NCI-H510A treated with DMSO at 0.1 percent for 48 hours (cell line): ENCODE data around the gene TCF20.

Experiments
- DNase-seq: peaks from one replicate; lab custom pipeline; 2025; lab: John Stamatoyannopoulos, UW

Gene TCF20

GRCh38 chr22:42270510-42271190 is at the start of gene TCF20:
TCF20 (minus strand) TSS chr22:42270653; CDS start chr22:42215305, 55,348 bp downstream.
- DNase-seq = peak; percentile 40

DNA sequence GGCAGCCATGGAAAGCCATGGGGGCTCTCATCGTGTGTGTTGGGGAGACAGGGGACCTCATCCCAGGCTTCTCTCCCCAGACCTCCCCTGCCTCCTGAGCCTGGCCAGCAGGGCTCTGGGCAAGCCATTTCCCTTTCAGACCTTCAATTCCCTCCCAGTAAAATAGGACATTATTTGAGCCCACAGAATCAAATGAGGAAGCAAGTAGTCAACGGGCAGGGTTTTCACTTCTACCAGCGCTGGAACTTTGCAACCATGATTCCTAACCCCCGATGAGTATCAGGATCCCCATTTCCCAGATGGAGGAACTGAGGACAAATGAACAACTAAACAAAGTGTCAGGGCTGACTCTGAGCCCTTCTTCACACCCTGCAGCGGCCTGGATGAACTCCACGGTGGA is 48.9 kb upstream of the TCF20 start:
- DNase-seq = no peak

- no peak for DNase-seq
Measured at GRCh38 chr22:42318967-42319366, 48.5 kb upstream of the TCF20 start.

DNA sequence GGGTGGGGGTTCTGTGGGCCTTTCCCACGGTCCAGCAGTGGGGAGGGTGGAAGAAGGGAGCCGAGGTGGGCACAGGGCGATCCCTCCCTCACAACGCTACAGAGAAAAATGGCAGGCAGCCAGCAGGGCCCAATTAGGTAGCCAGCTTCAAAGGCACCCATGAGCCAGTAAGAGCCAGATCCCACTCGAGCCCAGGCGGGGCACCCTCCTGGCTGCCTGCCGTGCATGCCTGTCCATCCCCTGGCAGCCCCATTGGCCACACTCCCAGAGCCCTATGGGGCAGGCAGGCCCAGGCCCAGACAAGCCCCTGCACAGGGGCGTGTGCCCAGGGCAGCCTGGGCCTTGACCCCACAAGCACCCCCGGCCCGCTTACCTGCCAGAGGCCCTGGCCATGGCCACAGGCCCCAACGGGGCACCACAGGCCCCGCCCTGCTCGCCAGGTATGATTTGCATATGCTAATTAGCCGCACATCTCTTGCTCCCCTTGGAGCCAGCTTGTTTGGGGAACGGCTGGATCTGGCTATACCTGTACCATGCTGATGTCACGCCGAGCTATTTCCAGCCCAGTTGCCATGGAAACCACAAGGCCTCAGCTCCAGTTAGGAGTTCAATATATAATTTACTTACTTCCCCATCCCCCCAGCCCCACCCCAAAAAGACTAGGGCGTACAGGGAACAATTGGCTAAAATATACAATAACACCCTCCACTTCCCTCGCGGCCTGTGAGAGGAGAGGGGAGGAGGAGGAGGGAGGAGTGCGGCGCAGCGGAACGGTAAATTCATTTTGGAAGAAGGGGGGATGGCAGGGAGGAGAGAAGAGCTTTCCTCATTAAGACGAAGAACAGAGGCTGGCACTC is 47.5 kb upstream of the TCF20 start:
- peak; percentile 31 for DNase-seq

DNA sequence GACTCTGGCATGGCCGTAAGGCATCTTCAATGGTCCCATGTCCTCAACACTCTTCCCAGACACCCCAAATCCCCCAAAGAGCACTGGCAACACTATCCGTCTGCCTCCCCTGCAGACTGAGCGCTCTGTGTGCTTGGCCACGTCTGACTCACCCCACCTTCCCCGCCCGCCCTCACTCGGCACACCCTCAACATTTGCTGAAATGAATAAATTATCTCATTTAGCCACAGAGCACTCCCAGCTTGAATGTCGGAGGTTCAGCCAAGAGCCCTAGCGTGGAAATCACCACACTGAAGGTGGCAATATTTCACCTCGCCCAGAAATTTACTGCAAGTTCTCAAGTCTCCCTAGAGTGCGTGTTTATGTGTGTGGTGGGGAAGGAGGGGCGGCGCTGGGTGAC is 46.6 kb upstream of the TCF20 start:
- DNase-seq = no peak

DNA sequence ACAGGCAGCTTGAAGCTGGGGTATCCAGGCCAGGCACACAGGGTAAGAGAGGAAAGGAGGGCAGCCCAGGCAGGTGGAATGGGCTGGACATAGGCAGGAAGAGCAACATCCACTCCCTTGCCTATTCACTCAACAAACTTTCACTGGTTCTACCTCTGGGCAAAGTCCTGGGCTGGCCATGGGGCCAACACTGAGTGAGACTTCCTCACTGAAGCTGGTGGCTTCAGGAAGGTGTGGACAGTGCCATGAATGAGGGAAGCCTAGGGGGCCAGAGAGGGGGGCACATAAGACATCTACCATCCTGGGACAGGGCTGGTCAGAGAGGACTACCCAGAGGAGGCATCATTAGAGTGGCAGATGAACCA is 44.9 kb upstream of the TCF20 start:
- DNase-seq = no peak

DNA sequence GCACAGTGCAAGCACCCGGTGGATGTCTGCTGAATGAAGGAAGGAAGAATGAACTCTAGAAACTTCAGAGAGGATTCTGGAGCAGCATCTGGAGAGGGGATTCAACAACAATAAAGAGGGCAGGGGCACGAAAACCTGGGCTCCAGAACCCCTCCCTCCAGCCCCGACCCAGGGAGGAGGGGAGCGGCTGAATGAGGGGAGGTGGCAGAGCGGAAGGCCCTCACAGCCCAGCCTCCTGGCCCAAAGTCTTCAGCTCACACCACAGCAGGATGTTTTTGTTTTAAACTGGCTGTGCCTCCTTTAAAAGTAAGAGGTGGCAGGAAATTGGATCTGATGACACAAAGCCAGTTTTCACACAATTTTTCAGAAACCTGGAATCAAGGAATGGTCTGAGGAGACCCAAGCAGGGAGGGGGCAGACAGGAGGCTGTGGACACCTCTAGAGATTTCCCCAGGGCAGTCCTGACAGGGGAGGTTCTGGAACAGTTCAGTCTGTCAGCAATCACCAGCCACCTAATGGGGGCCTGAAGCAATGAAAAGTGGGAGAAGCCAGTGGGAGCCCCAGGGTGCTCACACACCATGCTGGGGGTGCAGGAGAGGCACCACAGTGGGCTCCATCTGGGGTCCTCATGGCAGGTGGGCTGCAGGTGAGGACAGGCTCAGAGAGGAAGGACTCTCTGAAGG is 44.4 kb upstream of the TCF20 start:
- no peak for DNase-seq

GRCh38 chr22:42313804-42314581 is 43.5 kb upstream of the TCF20 start:
- DNase-seq = peak; percentile 50

DNA sequence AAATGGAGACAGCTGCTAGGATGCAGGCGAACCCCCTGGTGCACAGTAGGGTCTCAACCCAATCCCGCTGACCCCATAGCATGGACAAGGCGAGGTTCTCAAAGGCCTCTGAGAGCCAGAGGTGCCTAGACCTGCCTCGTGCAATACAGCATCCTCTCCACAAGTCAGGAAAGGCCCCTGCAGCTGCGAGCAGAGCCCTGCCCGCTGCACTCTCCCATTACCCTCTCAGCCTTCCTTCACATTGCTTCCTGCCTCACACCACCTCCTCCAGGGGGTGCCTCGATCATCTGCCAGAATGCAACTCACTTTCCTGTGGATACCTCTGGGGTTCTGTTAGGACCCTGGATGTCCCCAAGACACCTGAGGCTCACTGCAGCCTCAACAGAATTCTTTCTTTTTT is 42.8 kb upstream of the TCF20 start:
- peak; percentile 22 for DNase-seq

DNA sequence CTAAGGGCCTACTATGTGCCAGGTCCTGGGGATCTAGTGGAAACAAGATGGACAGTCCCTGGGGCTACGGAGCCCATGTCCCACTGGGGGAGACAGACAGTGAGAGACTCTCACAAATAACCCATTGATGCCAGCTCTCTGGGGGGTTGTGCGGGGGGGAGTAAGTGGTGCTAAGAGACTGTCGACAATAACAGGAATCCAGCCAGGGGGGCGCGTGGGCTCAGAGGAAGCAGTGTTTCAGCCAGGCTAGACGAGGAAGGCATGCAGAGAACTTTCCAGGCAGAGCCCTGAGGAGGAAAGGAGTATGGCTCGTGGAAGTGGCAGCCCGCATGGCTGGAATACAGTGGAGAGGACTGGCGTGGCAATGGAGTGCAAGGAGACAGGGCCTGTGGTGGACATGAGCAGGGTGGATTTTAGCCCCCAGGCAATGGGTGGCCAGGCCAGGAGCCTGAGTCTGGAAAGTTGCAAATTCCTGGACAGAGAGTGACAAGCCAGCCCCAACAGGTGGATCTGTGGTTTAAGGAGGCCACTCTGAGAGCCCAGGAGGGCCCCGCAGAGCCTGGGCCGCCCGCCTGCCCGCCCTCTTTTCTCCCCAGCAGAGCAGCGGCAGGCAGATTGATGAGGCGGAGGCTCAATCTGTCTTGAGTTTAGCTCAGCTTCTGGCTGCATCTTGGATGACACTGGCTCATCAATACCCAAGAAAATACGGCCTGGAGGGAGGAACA is 40.0 kb upstream of the TCF20 start:
- DNase-seq = no peak

DNA sequence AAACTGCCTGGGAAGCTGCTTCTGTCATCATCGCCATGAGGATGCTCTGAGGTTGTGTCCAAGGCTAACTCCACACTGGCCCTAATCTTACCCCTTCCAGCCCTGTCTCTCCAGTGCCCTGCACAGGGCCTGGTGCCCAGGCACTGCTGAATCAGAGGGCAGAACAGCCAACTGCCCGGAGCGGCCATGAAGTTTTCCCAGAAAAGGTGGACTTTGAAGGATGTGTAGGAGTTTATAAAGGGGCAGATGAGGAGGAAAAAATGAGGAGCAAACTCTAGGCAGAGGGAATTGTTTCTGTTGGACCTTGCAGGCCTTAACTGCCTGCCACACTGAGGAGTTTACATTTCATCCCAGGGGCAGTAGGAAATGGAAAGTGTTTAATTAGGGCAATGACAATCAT is 39.4 kb upstream of the TCF20 start:
- no peak for DNase-seq

- no peak for DNase-seq
Measured at GRCh38 chr22:42308892-42309468, 38.5 kb upstream of the TCF20 start.

DNA sequence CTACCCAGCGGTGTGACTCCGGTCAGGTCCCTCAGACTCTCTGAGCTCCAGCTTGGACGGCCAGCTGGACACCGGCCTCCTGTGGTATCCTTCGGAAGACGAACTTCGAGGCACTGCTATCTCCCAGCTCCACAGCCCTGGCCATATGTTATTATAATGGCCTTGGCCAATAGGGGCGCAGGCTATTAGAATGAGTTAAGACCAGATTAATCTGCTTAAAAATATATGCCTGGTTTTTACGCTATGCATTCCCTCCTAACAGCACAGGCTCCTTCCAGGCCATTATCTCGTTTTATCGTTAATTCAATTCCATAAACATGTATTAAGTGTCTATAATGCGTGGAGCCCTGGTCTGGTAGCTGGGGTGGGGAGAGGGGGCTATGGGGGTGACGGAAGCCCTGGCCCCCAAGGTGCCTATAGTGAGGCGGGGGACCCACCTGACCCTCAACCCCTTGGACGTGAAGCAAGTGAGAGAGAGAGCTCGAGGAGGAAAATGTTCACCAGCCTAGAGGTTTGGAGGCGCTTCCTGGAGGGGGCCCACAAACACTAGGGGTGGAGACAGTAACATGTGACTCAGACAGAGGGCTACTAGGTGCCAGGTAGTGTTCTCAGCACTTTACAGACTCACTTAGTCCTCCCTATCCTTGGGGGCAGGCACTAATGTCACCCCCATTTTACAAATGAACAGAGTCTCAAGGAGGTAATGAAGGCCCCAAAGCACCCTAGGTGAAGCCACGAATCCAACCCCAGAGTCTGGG is 37.5 kb upstream of the TCF20 start:
- no peak for DNase-seq

GRCh38 chr22:42306010-42306409 is 35.6 kb upstream of the TCF20 start:
- no peak for DNase-seq

GRCh38 chr22:42304324-42304790 is 33.9 kb upstream of the TCF20 start:
- no peak for DNase-seq

GRCh38 chr22:42303396-42304323 is 33.2 kb upstream of the TCF20 start:
- DNase-seq = no peak

- no peak for DNase-seq
Measured at GRCh38 chr22:42301742-42302102, 31.3 kb upstream of the TCF20 start.

GRCh38 chr22:42301077-42301741 is 30.8 kb upstream of the TCF20 start:
- no peak for DNase-seq
